HG02870 (cell line): ENCODE data around the gene NEDD8.

Experiments used
- ATAC-seq: cut with Tn5 transposase; IDR thresholded peaks from one replicate; pipeline ENCODE4 v1.9.1; 2021; ENCODE audit warnings: mild to moderate bottlenecking, moderate library complexity; ENCODE audit not compliant: unreplicated experiment

The NEDD8 gene

DNA sequence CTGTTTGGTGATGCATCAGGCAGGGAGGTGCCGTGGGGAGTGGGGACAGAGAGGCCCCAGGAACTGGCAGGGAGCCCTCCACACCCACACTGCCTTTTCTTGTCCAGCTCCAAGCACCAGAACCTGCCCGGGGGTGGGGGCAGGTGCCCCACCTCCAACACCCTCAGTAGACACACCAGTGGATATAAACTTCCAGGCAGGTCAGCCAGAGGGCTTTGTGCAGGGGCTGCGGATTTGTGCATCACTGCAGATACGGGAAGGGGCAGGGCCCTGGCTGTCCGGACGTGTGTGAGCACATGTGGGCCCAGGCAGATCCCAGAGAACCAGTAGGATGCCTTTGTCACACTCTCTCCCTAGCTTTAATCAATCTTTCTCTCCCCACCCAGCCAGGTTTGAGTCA lies 32.1 kb upstream of the NEDD8 start:
- ATAC-seq, result no peak

DNA sequence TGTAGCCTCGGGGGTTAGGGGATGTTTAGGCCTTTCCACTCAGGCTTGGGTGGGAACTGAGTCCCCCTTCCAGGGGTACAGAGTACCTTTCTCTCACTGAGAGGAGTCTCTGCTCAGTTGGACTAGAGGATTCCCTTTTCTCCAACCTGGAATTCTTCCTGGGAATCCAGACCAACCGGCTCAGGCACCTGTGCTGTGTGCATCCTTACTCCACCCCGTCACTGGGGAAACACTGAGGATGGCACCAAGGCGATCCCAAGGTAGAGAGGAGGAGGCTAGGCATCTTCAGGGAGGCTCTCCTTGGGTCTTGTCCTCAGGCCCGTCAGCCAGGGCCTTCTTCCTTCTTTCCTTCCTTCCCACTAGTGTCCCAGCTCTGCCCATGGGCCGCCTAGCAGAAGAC lies 31.7 kb upstream of the NEDD8 start:
- ATAC-seq, result no peak

- ATAC-seq, result no peak
Measured at GRCh38 chr14:24262821-24263733, 30.9 kb upstream of the NEDD8 start, which contains the start of gene TGM1. TGM1 (minus strand) TSS chr14:24263177; CDS start chr14:24262352, 825 bp downstream.

DNA sequence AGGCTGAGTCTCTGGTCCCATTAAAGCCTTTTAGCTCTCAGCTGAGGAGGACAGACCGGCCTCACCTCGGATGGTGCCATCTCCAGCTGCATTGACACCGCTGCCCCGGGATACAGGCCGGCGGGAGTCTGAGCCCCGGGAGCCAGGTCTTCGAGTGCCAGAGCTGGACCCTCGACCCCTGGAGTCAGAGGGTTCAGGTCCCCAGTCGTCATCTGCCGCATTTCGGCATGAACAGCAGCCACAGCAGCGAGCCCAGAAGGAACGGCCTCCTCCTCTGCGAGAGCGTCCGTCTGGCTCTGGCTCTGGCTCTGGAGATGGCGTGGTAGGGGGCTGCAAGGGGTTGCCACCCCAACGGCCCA lies 29.8 kb upstream of the NEDD8 start:
- ATAC-seq, result no peak

- ATAC-seq, result no peak
Measured at GRCh38 chr14:24261256-24261968, 29.2 kb upstream of the NEDD8 start.

- no peak for ATAC-seq
Measured at GRCh38 chr14:24260780-24261157, 28.6 kb upstream of the NEDD8 start.

- no peak for ATAC-seq
Measured at GRCh38 chr14:24260026-24260779, 28.0 kb upstream of the NEDD8 start.

- no peak for ATAC-seq
Measured at GRCh38 chr14:24259282-24260025, 27.3 kb upstream of the NEDD8 start.

GRCh38 chr14:24258548-24259265 lies 26.5 kb upstream of the NEDD8 start:
- ATAC-seq, result no peak

- no peak for ATAC-seq
Measured at GRCh38 chr14:24258119-24258518, 26.0 kb upstream of the NEDD8 start.

DNA sequence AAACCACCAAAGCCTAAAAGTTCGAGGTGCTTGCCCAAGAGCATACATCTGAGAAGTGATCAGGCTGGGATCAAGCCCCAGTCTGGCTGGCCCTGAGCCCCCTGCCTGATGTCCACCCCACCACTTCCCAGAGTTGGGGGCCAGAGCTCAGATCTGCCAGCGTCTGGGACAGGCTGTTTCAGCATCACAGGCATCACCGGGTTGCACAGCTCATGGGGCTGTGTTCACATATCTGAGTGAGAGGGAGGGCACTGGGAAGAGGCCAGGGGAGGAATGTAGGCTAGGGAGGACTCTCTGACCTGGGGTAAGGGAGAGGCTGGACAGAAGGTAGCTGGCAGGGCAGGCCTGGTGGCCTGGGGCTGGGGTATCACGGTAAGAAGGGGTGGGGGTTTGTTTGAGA lies 24.8 kb upstream of the NEDD8 start:
- ATAC-seq, result no peak

DNA sequence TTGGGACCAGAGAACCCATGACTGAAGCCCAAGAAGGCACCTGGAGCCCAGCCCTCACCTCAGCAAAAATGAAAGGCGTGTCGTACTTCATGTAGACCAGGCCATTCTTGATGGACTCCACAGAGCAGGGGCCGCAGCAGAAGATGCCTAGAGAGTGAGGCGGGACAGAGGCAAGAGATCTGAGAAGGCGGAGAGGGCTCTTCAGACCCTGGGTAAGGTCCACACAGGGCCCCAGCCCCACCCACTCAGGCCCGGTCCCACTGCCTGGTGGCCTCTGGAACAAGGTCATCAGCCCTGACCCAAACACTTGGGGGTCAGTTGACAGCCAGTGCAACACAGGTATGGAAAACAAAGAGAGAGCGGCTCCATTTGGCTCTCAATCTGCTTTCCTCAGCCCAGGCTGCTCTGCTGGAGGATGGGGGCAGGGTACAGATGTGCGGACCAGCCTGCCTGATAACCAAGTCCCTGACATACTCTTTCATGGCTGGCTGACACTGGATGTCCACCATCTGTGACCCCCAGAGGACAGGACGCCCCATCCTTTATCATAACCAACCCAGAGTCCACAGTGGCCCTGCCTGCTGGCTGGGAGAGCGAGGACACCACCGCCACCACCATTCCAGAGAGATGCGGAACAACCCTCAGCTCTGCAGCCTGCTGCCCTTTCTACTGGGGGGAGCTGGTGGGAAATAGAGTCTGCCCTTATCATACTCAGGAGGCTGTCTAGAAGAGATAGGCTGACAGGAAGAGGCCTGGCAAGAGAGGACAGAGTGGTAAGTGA lies 24.0 kb upstream of the NEDD8 start:
- ATAC-seq, result no peak

DNA sequence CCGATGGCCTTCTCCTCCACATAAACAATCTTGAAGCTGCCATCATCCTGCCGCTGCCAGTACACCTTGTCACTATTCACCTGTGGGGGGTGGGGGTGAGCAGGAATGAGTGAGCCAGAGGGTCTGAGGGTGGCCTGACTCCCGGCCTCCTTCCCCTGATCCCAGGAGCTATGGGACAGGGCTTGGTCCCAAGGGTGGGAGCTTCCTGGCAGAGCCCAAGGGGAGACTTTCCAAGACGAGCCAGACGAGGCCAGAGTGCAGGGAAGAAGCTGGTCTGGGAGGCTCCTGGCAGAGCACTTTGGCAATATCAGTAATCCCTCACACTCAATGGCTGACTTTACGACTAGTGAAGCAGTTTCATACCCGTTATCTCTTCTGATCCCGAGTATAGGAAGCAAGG lies 23.3 kb upstream of the NEDD8 start:
- ATAC-seq, result no peak

DNA sequence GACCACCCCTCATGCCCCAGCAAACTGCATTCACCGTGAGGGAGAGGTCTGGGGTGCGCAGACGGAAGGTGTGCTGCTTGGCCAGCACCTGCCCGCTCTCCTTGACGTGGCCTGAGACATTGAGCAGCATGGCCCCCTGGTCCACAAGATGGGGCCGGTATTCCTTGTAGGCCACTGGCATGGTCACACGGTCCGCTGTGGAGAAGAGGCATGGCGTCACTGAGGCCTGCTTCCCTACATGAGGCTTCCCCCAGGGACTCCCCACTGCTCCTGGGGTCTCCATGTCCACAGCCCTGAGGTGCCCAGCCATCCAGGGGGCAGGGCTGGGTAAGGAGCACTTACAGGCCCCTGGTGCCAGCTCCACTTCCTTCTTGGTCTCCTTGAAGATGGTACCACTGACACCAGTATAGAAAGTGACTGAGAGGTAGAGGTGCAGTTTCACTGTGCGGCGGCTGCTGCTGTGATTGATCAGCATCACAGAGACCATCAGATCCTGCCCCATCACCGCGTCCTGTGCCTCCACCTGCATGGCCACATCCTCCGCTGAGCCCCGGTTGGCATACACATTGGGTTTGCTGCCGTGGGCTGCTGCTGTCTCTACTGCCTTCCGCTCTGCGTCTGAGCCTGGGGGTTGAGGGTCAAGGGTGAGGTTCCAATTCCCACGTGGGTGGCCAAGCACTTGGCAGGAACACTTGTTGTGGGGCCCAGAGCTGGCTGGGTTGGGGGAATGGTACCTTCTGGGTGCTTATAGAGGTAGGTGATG lies 22.6 kb upstream of the NEDD8 start:
- ATAC-seq, result no peak

DNA sequence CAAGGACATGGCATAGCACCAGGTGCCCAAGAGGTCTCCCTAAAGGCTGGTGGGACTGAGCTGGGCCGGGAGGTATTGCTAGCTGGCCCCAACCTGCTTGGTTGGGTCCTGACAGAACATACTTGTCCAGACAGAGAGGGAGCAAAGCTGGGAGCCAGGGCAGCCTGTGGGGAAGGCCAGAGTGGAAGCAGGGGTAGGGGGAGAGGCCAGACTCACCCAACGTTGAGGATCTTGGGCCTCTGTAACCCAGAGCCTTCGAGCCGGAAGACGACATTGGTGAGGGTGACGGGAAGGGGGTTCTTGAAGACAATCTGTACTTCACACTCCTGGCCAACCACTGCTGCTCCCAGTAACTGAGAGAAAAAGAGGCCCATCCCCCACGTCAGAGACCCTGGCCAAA lies 21.8 kb upstream of the NEDD8 start:
- ATAC-seq, result no peak

GRCh38 chr14:24252289-24253124 lies 20.3 kb upstream of the NEDD8 start:
- ATAC-seq, result no peak

DNA sequence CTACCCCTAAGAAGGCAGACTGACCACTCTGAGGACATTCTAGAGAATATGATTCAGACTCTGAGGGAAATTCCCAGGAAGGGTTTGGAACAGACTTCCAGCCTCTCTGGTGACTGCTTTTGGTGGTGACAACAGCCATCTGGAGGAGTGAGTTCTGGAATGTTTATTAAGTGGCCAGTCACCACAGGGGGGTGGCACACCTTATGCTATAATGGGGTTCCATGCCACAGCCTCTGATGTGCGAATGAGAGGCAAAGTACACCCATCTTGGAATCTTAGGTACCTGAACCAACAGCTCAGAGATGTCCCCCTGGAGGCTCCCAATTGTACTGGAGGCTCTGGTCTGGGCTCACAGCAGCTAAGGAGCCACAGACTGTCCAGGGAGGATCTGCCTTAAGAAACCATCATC lies 19.7 kb upstream of the NEDD8 start:
- ATAC-seq, result no peak

DNA sequence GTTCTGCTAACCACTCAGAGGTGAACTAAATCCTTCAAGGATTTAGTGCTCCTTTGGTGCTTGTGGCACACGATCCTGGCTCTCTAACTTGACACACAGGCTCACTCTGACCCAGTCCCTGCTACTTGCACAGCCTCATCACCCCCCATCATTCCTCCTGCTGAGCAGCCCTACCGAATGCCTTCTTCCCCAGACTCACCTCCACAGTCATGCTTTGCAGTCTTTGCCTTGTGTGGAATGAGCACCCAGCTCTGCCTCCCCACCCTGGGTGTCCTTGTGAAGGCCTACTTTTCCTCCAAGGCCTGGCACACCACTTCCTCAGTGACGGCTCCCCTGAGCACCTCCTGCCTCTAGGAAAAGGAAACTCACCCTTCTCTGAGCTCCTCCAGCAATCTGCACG lies 18.2 kb upstream of the NEDD8 start:
- ATAC-seq, result no peak
